WTC11 (cell line): ENCODE results near the gene USB1. TPM values are rescaled to one million over a fixed set of nuclear protein-coding genes. Genes with fewer than 3 reads are reported as not detected.

Experiments used
- ATAC-seq: fragments of 200-7000 bp; cut with Tn5 transposase; 2 replicates; pipeline ENCODE4 v1.10.0; 2021; ENCODE audit warnings: mild to moderate bottlenecking, moderate library complexity
- CTCF ChIA-PET: fragments of 300-600 bp; sonication (Branson Sonifier 250); formaldehyde crosslinking; loops from one replicate; lab custom pipeline; 2021; ENCODE audit warnings: antibody characterized with exemption; lab: Charles Lee
- POLR2A ChIA-PET: fragments of 350-600 bp; sonication (Branson Sonifier 250); formaldehyde crosslinking; loops from one replicate; lab custom pipeline; 2021; ENCODE audit warnings: antibody characterized with exemption; lab: Charles Lee
- DNase-seq: peaks from one replicate; pipeline ENCODE4 v3.0.0; 2021; ENCODE audit warnings: low spot score
- H3K27ac Mint-ChIP-seq: 2 replicates; pipeline ENCODE4 v1.8.0; 2021; ENCODE audit warnings: mixed read lengths
- H3K27me3 Mint-ChIP-seq: 2 replicates; pipeline ENCODE4 v1.8.0; 2021; ENCODE audit warnings: low read depth, mild to moderate bottlenecking, moderate library complexity, mixed read lengths
- H3K36me3 Mint-ChIP-seq: 2 replicates; pipeline ENCODE4 v1.8.0; 2021; ENCODE audit warnings: mixed read lengths
- H3K4me1 Mint-ChIP-seq: 2 replicates; pipeline ENCODE4 v1.8.0; 2022; ENCODE audit warnings: mixed read lengths
- H3K4me3 Mint-ChIP-seq: 2 replicates; pipeline ENCODE4 v1.8.0; 2021; ENCODE audit warnings: mild to moderate bottlenecking, moderate library complexity, mixed read lengths
- H3K9me3 Mint-ChIP-seq: 2 replicates; pipeline ENCODE4 v1.8.0; 2021; ENCODE audit warnings: mixed read lengths
- CREM ChIP-seq: sonication (generic); formaldehyde crosslinking; IDR thresholded peaks from 2 replicates; pipeline ENCODE4 v1.8.1; 2022; ENCODE audit warnings: mild to moderate bottlenecking, missing genetic modification reagents, moderate library complexity
- ERG ChIP-seq: fragments of 250-450 bp; sonication (Bioruptor Pico); IDR thresholded peaks from 2 replicates; pipeline ENCODE4 v1.8.0; 2021; ENCODE audit warnings: mild to moderate bottlenecking
- FOXP1 ChIP-seq: sonication (generic); formaldehyde crosslinking; IDR thresholded peaks from 2 replicates; pipeline ENCODE4 v1.8.0; 2022; ENCODE audit warnings: missing genetic modification reagents, mild to moderate bottlenecking, moderate library complexity, borderline replicate concordance
- HMGXB4 ChIP-seq: sonication (generic); formaldehyde crosslinking; IDR thresholded peaks from 2 replicates; pipeline ENCODE4 v1.8.1; 2023; ENCODE audit warnings: mild to moderate bottlenecking, moderate library complexity, missing genetic modification reagents
- JAZF1 ChIP-seq: fragments of 250-450 bp; sonication (Bioruptor Pico); IDR thresholded peaks from 2 replicates; pipeline ENCODE4 v1.9.0; 2021; ENCODE audit warnings: moderate library complexity, mild to moderate bottlenecking, inconsistent platforms
- NR1H2 ChIP-seq: sonication (generic); formaldehyde crosslinking; IDR thresholded peaks from 2 replicates; pipeline ENCODE4 v1.9.0; 2021; ENCODE audit warnings: mild to moderate bottlenecking, moderate library complexity, missing genetic modification reagents
- PRRX2 ChIP-seq: fragments of 250-450 bp; sonication (Bioruptor Pico); IDR thresholded peaks from 2 replicates; pipeline ENCODE4 v1.8.0; 2021; ENCODE audit warnings: mild to moderate bottlenecking
- RELA ChIP-seq: sonication (generic); formaldehyde crosslinking; IDR thresholded peaks from 2 replicates; pipeline ENCODE4 v1.8.1; 2022; ENCODE audit warnings: missing genetic modification reagents, mild to moderate bottlenecking, borderline replicate concordance
- SMAD3 ChIP-seq: sonication (generic); formaldehyde crosslinking; IDR thresholded peaks from 2 replicates; pipeline ENCODE4 v1.8.0; 2022; ENCODE audit warnings: missing genetic modification reagents, mild to moderate bottlenecking, borderline replicate concordance
- TCF7 ChIP-seq: sonication (generic); formaldehyde crosslinking; IDR thresholded peaks from 2 replicates; pipeline ENCODE4 v1.8.0; 2022; ENCODE audit warnings: mild to moderate bottlenecking, low read depth, missing genetic modification reagents, moderate library complexity
- total RNA-seq: library from RNA; stranded (reverse); gene quantifications from 3 replicates; pipeline ENCODE4 v1.2.3, GENCODE V29; 2021
- TF ChIP-seq, protein P1 (sequence below): sonication (generic); formaldehyde crosslinking; IDR thresholded peaks from 2 replicates; pipeline ENCODE4 v1.8.1; 2023; ENCODE audit warnings: mild to moderate bottlenecking, missing genetic modification reagents, moderate library complexity
- TF ChIP-seq, protein P2 (sequence below): fragments of 200-600 bp; IDR thresholded peaks from 2 replicates; pipeline ENCODE4 v1.8.0; 2022; ENCODE audit warnings: antibody characterized with exemption
- TF ChIP-seq, protein P3 (sequence below): sonication (generic); formaldehyde crosslinking; IDR thresholded peaks from 2 replicates; pipeline ENCODE4 v1.8.0; 2022; ENCODE audit warnings: mild to moderate bottlenecking, missing genetic modification reagents
- TF ChIP-seq, protein P4 (sequence below): sonication (generic); formaldehyde crosslinking; IDR thresholded peaks from 2 replicates; pipeline ENCODE4 v1.8.1; 2022; ENCODE audit warnings: low read depth, mild to moderate bottlenecking, moderate library complexity, missing genetic modification reagents, borderline replicate concordance
- TF ChIP-seq, protein P5 (sequence below): sonication (generic); formaldehyde crosslinking; IDR thresholded peaks from 2 replicates; pipeline ENCODE4 v1.8.1; 2023; ENCODE audit warnings: mild to moderate bottlenecking, missing genetic modification reagents, moderate library complexity
- TF ChIP-seq, protein P6 (sequence below): sonication (generic); formaldehyde crosslinking; IDR thresholded peaks from 2 replicates; pipeline ENCODE4 v1.8.1; 2023; ENCODE audit warnings: mild to moderate bottlenecking, missing genetic modification reagents, borderline replicate concordance

The USB1 gene
- total RNA-seq, 1 experiment from 2014 or later = 67.1 TPM

- TF ChIP-seq CREM (CRISPR knock-in tag) (no peak), SMAD3 (CRISPR knock-in tag) (no peak), NR1H2 (CRISPR knock-in tag) (no peak), FOXP1 (no peak)
Observed at GRCh38 chr16:57962046-57962445, 39.2 kb upstream of the USB1 start (continued).

DNA sequence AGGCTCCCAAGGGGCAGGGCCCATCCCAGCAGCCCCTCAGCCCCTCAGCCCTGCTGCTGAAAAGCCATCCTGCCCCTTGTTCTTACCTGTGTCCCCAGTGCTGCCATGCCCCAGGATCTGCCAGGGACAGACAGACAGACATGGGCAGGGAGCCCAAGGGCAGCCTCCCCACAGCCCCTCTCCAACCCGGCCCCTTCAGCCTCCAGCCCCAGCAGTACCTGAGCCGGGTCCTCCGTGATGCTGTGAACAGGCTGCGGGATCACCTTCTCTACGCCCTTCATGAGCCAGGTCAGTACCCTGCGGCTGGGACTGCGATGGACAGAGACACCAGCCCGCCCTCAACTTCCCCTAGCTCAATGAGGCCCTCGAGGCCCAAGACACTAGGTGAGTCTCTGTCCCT is 38.5 kb upstream of the USB1 start:
- DNase-seq (no peak), ATAC-seq (no peak)
- Mint-ChIP-seq H3K9me3 (no peaks in the 10 kb centered on the region), H3K27ac (no peak overlapping the region), H3K36me3 (no peaks in the 10 kb centered on the region), H3K4me1 (peaks cover 15% of the 10 kb centered on the region), H3K4me3 (no peak overlapping the region), H3K27me3 (no peaks in the 10 kb centered on the region)
- no peak for TF ChIP-seq ERG (CRISPR knock-in tag)
- TF ChIP-seq, protein P1, sequence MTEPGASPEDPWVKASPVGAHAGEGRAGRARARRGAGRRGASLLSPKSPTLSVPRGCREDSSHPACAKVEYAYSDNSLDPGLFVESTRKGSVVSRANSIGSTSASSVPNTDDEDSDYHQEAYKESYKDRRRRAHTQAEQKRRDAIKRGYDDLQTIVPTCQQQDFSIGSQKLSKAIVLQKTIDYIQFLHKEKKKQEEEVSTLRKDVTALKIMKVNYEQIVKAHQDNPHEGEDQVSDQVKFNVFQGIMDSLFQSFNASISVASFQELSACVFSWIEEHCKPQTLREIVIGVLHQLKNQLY (CRISPR knock-in tag) = no peak
- no peak for TF ChIP-seq RELA (CRISPR knock-in tag)
- TF ChIP-seq PRRX2 (CRISPR knock-in tag) = no peak
- no peak for TF ChIP-seq JAZF1 (CRISPR knock-in tag)
- ChIA-PET CTCF (interaction anchor here (1.0 kb wide), 1 partner anchor 155 kb away, joined by 3 read pairs; no protein-coding TSS in a partner anchor), POLR2A (no interaction called here)

- no peaks in the 10 kb centered on the region for H3K27me3 Mint-ChIP-seq
- ATAC-seq (no peak), DNase-seq (no peak)
- no peaks in the 10 kb centered on the region for H3K9me3 Mint-ChIP-seq
- ChIA-PET POLR2A (no interaction called here), CTCF (interaction anchor here (0.7 kb wide), 1 partner anchor 34 kb away, joined by 3 read pairs; no protein-coding TSS in a partner anchor)
- no peak overlapping the region for H3K4me3 Mint-ChIP-seq
- no peaks in the 10 kb centered on the region for H3K36me3 Mint-ChIP-seq
- H3K4me1 Mint-ChIP-seq = peaks cover 4% of the 10 kb centered on the region
- H3K27ac Mint-ChIP-seq = no peak overlapping the region
- TF ChIP-seq, protein P2, sequence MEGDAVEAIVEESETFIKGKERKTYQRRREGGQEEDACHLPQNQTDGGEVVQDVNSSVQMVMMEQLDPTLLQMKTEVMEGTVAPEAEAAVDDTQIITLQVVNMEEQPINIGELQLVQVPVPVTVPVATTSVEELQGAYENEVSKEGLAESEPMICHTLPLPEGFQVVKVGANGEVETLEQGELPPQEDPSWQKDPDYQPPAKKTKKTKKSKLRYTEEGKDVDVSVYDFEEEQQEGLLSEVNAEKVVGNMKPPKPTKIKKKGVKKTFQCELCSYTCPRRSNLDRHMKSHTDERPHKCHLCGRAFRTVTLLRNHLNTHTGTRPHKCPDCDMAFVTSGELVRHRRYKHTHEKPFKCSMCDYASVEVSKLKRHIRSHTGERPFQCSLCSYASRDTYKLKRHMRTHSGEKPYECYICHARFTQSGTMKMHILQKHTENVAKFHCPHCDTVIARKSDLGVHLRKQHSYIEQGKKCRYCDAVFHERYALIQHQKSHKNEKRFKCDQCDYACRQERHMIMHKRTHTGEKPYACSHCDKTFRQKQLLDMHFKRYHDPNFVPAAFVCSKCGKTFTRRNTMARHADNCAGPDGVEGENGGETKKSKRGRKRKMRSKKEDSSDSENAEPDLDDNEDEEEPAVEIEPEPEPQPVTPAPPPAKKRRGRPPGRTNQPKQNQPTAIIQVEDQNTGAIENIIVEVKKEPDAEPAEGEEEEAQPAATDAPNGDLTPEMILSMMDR = no peak
- TF ChIP-seq, protein P3, sequence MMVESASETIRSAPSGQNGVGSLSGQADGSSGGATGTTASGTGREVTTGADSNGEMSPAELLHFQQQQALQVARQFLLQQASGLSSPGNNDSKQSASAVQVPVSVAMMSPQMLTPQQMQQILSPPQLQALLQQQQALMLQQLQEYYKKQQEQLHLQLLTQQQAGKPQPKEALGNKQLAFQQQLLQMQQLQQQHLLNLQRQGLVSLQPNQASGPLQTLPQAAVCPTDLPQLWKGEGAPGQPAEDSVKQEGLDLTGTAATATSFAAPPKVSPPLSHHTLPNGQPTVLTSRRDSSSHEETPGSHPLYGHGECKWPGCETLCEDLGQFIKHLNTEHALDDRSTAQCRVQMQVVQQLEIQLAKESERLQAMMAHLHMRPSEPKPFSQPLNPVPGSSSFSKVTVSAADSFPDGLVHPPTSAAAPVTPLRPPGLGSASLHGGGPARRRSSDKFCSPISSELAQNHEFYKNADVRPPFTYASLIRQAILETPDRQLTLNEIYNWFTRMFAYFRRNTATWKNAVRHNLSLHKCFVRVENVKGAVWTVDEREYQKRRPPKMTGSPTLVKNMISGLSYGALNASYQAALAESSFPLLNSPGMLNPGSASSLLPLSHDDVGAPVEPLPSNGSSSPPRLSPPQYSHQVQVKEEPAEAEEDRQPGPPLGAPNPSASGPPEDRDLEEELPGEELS (CRISPR knock-in tag) = no peak
- TF ChIP-seq, protein P4, sequence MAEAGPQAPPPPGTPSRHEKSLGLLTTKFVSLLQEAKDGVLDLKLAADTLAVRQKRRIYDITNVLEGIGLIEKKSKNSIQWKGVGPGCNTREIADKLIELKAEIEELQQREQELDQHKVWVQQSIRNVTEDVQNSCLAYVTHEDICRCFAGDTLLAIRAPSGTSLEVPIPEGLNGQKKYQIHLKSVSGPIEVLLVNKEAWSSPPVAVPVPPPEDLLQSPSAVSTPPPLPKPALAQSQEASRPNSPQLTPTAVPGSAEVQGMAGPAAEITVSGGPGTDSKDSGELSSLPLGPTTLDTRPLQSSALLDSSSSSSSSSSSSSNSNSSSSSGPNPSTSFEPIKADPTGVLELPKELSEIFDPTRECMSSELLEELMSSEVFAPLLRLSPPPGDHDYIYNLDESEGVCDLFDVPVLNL (CRISPR knock-in tag) = no peak
- TF ChIP-seq HMGXB4 (CRISPR knock-in tag) = no peak
- TF ChIP-seq, protein P5, sequence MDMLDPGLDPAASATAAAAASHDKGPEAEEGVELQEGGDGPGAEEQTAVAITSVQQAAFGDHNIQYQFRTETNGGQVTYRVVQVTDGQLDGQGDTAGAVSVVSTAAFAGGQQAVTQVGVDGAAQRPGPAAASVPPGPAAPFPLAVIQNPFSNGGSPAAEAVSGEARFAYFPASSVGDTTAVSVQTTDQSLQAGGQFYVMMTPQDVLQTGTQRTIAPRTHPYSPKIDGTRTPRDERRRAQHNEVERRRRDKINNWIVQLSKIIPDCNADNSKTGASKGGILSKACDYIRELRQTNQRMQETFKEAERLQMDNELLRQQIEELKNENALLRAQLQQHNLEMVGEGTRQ (CRISPR knock-in tag) = no peak
- TF ChIP-seq, protein P6, sequence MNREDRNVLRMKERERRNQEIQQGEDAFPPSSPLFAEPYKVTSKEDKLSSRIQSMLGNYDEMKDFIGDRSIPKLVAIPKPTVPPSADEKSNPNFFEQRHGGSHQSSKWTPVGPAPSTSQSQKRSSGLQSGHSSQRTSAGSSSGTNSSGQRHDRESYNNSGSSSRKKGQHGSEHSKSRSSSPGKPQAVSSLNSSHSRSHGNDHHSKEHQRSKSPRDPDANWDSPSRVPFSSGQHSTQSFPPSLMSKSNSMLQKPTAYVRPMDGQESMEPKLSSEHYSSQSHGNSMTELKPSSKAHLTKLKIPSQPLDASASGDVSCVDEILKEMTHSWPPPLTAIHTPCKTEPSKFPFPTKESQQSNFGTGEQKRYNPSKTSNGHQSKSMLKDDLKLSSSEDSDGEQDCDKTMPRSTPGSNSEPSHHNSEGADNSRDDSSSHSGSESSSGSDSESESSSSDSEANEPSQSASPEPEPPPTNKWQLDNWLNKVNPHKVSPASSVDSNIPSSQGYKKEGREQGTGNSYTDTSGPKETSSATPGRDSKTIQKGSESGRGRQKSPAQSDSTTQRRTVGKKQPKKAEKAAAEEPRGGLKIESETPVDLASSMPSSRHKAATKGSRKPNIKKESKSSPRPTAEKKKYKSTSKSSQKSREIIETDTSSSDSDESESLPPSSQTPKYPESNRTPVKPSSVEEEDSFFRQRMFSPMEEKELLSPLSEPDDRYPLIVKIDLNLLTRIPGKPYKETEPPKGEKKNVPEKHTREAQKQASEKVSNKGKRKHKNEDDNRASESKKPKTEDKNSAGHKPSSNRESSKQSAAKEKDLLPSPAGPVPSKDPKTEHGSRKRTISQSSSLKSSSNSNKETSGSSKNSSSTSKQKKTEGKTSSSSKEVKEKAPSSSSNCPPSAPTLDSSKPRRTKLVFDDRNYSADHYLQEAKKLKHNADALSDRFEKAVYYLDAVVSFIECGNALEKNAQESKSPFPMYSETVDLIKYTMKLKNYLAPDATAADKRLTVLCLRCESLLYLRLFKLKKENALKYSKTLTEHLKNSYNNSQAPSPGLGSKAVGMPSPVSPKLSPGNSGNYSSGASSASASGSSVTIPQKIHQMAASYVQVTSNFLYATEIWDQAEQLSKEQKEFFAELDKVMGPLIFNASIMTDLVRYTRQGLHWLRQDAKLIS (CRISPR knock-in tag) = no peak
- no peak for TF ChIP-seq TCF7 (CRISPR knock-in tag)
Observed at GRCh38 chr16:57964157-57964700, 37.0 kb upstream of the USB1 start.
